MM.1S (cell line): ENCODE results near the gene ZFP36L1.

Experiments
- CTCF ChIP-seq: fragments of 300-600 bp; sonication (generic); IDR thresholded peaks from 2 replicates; pipeline ENCODE4 v1.5.1; 2016; ENCODE audit warnings: antibody characterized with exemption, low read length, mixed read lengths
- EZH2 ChIP-seq: fragments of 300-600 bp; sonication (generic); optimal IDR thresholded peaks from 2 replicates; pipeline ENCODE3; 2017; ENCODE audit warnings: low read depth, mild to moderate bottlenecking, antibody characterized with exemption, low read length, mixed read lengths
- EZH2phosphoT487 ChIP-seq: fragments of 300-600 bp; sonication (generic); IDR thresholded peaks from 2 replicates; pipeline ENCODE4 v1.6.1; 2018; ENCODE audit warnings: antibody characterized with exemption, low read length

DNA sequence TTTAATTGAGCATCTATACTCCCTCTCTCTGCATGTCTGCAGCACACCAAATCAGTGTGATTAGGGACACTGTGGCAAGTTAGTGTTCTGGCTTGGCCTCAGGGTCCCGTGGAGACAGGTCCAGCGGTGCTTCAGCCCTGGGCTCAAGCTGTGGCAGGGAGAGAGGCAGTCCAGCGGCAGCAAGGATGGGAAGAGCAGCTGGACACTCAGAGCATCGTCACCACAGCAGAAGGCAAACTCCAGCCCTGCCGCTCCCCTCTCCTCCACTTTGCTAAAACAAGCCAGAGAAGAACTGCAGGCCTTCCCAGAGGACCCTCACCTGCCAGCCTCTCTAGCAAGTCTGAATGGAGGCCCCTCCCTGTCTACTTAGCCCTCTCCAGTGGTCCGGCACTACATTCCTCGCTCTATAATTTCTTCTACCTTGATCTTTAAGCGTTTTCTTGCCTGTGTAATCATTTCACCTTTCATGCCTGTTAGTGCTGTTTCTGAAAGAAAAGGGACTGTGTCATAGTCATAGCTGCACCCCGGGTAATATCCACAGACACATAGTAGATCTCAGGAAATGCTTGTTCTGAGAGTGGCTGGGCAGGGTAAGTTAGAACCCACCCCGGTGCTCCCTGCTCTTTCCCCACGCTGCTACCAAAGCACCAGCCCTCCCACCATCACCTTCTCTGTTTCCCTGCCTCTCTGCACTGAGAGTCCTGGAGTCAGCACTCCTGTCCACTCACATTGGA is 22.1 kb downstream of the ZFP36L1 start:
- no peak for TF ChIP-seq CTCF
- TF ChIP-seq EZH2phosphoT487 = no peak
- no peak for TF ChIP-seq EZH2
